Subcutaneous adipose tissue (tissue), 4 donors: ENCODE measurements around the gene DUSP3. TPM values are rescaled to one million over a fixed set of nuclear protein-coding genes. Genes with fewer than 3 reads are reported as not detected.

Source experiments
- total RNA-seq, 4 donors: library from RNA; depleted of rRNA; stranded (reverse); fragments of >200 nt; gene quantifications; one replicate each; pipeline ENCODE4 v1.1.0, GENCODE V29; 2016
- TF ChIP-seq, protein P1 (sequence below): fragments of 450-650 bp; IDR thresholded peaks from one replicate; pipeline ENCODE4 v1.5.1; 2016; ENCODE audit warnings: low read depth, mild to moderate bottlenecking, control low read depth, antibody characterized with exemption, moderate library complexity

The DUSP3 gene
- total RNA-seq, 4 donors from 2014 or later = 55.4 to 86.4 (median 60.2) TPM

DNA sequence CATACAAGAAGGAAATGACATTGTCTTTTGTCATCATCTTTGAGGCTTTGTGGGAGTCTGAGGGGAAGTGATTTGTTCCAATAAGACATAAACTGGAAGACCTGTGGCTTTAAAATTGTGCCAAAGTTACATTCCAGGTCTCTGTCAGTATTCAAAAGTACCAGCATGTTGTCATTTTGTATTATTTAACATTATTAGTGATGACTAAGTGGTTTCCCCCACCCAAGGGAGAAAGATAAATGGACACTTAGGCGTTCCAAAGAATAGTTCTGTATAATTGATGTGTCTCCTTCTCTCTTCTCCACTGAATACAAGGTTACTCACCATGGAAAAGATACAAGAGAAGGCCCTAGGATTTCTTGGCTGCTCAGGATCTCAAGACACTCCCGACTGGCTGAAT is 5.3 kb upstream of the DUSP3 start:
- TF ChIP-seq, protein P1, sequence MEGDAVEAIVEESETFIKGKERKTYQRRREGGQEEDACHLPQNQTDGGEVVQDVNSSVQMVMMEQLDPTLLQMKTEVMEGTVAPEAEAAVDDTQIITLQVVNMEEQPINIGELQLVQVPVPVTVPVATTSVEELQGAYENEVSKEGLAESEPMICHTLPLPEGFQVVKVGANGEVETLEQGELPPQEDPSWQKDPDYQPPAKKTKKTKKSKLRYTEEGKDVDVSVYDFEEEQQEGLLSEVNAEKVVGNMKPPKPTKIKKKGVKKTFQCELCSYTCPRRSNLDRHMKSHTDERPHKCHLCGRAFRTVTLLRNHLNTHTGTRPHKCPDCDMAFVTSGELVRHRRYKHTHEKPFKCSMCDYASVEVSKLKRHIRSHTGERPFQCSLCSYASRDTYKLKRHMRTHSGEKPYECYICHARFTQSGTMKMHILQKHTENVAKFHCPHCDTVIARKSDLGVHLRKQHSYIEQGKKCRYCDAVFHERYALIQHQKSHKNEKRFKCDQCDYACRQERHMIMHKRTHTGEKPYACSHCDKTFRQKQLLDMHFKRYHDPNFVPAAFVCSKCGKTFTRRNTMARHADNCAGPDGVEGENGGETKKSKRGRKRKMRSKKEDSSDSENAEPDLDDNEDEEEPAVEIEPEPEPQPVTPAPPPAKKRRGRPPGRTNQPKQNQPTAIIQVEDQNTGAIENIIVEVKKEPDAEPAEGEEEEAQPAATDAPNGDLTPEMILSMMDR = no peak

GRCh38 chr17:43782913-43783680 is 4.3 kb upstream of the DUSP3 start:
- TF ChIP-seq, protein P1 = no peak

GRCh38 chr17:43780135-43780534 is 1.4 kb upstream of the DUSP3 start, which contains the start of gene CFAP97D1:
Gene CFAP97D1, plus strand, starts transcription at chr17:43780435. Its CDS starts 28 bp downstream, at chr17:43780463.
- TF ChIP-seq, protein P1 = no peak

GRCh38 chr17:43779145-43780125 is 658 bp upstream of the DUSP3 start:
- TF ChIP-seq, protein P1 = no peak

GRCh38 chr17:43774304-43775250 is 4.2 kb downstream of the DUSP3 start:
- TF ChIP-seq, protein P1 = no peak

GRCh38 chr17:43772877-43773648 is 5.7 kb downstream of the DUSP3 start:
- TF ChIP-seq, protein P1 = no peak
